ENCODE results near the gene ULK1. TPM values are rescaled to one million over a fixed set of nuclear protein-coding genes. Genes with fewer than 3 reads are reported as not detected.
"Not testable (repeated sequence)": the region's sequence is repeated elsewhere in the genome, so short reads cannot be mapped to it uniquely, and the experiment has no call there.

Gene ULK1
- total RNA-seq, 1 donor = 39.9 TPM

DNA sequence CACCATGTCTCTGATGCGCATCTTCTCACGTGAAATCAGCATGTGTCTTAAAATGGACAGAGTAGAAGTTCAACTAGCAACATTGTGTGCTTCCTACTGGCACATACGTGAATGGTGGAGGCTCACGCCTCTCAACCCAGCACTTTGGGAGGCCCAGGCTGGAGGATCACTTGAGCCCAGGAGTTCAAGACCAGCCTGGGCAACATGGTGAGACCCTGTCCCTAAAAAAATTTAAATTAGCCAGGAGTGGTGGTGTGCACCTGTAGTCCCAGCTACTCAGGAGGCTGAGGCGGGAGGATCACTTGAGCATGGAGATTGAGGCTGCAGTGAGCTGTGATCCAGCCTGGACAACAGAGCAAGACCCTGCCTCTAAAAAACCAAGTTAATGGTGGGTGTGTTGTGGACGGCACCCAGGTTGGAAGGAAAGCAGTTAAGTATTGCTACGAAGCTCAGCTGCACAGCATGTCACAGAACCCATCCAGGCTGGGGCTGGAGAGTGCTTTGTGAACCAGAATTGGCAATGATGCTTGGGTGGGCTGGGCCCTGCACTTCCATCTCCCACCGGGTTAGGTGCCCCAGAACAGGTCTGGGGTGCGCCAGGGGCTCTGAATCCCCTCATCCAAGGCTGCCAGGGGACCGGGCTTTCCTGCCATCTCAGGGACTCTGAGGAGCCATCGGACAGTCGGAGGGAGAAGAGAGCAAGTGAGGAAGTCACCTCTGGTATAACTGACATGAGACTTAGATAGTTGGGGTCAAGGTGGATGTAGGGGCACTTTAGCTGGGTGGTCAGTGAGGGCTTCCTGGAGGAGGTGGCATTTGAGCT lies 33.0 kb upstream of the ULK1 start:
- DNase-seq (ENCODE audit: low read depth in 2 of 3, low spot score in 2 of 3) = no peak

DNA sequence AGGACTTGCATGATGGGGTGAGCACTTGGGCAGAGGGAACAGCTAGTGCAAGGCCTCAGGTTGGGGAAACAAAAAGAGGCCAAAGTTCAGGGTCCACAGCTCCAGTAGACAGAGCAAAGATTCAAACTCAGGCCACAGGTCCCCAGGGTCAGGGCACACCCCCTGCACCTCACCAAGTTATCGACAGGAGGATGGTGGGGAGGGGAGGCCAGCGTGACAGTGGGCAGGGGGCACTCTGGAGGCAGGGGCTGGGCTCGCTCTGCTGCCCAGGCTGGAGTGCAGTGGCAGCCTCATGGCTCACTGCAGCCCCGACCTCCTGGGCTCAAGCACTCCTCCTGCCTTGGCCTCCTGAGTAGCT lies 32.4 kb upstream of the ULK1 start:
- DNase-seq (ENCODE audit: low read depth in 2 of 3, low spot score in 2 of 3) = no peak

DNA sequence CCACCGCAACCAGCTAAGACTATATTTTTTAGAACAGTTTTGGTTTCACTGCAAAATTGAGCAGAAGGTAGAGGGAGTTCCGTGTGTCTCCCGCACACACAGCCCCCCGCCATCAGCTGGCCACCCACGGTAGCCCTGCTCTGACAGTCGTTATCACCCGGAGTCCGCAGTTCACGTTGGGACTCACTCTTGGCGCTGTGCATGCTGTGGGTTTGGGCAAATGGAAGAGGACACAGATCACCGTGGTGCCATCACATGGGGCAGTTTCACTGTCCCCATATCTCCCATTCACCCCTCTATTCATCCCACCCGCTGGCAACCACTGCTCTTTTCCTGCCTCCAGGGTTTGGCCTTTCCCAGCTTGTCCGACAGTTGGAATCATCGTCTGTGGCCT lies 31.8 kb upstream of the ULK1 start:
- no peak for DNase-seq (ENCODE audit: low read depth in 2 of 3, low spot score in 2 of 3)

DNA sequence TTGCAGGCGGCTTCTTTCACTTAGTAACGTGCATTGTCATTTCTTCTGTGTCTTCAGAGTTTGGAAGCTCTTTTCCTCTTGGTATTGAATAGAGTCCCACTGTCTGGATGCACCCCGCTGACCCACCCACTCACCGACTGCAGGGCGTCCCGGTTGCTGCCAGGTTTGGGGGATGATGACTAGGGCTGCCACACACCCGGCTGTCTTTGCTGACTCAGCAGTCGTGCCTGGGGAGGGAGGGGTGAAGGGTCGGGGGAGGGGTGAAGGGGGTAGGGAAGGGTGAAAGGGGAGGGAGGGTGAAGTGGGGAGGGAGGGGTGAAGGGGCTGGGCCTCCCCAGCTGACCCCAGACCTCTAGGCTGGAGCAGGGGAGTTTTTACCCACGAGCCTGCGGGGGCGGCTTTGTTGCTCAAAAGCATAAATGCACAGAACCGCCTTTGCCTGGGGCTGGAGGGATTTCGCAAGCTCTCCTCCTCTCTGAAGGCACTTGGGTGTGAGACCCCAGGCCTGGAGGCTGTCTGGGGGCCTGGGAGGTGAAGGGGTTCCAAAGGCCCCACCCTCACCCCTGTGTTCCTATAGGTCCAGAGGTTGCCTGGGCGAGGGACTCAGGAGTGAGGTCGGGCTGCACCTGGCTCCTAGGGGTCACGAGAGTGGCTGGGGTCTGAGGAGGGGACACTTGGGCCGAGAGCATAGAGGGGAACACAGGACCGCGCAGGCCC lies 31.3 kb upstream of the ULK1 start:
- peak in 1 of 3 donors; percentile 18 for DNase-seq (ENCODE audit: low read depth in 2 of 3, low spot score in 2 of 3)

DNA sequence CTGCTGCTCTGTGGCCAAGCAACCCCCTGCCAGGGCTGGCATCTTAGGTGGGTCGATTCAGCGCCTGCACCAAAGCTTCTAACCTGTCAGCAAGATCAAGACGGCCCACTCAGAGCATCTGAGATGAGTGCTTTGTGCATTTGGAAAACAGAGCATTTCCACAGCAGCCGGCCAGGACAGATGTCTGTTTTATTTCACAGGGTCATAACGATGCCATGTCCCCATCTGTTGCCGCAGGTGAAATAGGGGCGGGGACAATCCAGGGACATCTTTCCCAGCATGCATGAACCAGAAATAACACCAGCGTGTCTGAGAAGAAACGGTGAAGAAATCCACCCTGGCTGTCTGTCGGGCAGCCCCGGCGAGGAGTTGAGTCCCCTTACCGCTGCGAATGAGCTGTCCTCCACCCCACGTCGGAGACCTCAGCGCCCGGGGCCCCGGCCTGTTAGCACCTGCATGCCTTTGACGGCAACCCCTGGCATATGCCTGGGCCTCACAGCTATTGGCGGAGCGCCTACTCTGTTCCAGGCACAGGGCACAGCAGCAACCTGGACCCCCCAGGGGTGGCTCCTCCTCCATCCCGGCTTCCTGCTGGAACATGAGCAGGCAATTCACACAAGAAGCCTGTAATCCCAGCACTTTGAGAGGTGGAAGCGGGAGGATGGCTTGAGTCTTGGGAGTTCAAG lies 30.6 kb upstream of the ULK1 start:
- DNase-seq (ENCODE audit: low read depth in 2 of 3, low spot score in 2 of 3) = no peak

DNA sequence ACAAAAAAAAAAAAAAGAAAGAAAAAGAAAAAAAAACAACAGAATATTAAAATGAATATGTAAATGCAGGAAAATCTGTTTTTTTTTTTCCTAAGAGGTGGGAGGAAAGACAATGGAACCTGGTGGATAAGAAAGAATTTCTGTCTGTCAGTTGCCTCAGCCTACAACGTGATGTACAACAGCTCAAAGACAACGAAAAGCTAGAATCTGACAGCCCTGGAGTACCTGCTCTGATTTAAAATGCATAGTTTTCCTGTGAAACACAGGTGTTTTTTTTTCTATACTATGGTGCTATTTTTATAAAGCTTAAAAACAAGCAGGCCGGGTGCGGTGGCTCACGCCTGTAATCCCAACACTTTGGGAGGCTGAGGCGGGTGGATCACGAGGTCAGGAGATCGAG lies 30.0 kb upstream of the ULK1 start:
- no peak for DNase-seq (ENCODE audit: low read depth in 2 of 3, low spot score in 2 of 3)

DNA sequence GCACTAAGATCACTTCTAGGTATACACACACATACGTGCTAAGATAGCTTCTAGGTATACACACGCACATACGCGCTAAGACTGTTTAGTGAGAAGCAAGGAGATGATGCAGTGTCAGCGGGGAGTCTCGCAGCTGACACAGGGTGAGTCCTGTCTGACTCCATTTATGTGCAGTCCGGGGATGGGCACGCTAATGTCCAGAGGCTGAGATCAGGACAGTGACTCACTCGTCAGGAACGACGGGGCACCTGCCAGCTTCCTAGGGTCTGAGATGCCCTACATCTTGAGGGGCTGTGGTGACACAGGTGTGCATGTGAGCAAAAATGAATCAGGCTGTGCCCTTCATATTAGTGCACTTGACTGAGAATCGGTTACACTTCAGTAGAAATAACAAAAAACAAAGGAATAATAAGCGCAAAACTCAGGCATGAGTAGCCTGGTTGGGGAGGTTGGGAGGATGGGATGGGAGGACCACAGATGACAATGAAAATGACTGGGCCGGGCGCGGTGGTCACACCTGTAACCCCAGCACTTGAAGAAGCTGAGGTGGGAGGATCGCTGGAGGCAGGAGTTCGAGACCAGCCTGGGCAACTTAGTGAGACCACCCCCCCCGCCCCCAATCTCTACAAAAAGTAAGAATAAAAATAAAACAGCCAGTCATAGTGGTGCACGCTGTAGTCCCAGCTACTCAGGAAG lies 29.1 kb upstream of the ULK1 start:
- no peak for DNase-seq (ENCODE audit: low read depth in 2 of 3, low spot score in 2 of 3)

DNA sequence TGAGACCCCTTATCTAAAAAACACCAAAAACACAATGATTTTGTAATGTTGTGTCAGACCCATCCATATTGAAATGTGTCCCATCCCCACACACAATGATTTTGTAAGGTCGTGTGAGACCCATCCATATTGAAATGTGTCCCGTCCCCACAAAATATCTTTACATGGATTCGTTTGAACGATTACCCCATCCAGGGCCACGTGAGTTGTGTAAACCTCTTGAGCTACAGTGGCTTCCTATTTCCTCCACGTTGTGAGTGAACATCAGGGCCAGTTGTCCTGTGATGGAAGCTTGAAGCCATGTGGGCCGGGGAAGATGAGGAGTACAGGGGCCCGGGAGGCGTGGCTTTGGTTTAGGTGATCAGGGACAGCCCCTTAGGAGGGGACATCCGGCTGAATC lies 27.0 kb upstream of the ULK1 start:
- DNase-seq (ENCODE audit: low read depth in 2 of 3, low spot score in 2 of 3) = no peak

DNA sequence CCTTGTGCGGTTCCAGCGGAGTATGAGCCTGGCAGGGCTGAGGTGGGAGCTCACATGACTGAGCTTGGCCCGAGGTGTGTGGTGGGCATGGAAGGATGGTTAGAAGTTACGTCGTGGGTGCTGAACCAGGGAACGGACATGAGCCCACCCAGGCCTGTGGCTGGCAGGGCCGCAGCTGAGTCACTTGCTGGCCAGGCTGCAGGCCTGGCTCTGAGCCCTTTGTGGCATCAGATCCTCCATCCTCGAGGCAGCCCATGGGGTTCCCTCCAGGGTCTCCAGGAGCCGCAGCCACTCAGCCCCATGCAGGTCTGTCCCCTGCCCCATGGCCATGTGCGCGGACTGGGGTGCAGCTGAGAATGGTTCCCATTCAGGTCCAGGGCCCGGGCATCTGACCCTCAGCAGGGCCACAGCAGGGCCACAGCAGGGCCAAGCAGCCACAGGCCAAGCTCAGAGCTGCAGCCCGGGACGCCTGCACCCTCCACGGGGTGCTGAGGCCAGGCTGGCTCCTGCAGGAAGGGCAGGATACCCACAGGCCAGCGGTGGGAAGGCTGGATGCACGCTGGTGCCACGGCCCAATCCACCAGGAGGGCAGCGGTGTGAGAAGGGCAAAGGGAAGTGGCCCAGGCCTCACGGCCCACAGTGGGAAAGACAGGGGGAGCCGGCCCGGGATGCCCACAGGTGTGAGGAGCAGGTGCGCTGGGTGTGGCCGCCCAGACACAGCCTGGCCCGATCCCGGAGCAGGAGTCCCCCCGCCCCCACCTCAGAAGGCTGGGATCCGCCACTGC lies 26.3 kb upstream of the ULK1 start:
- DNase-seq (ENCODE audit: low read depth in 2 of 3, low spot score in 2 of 3) = no peak

DNA sequence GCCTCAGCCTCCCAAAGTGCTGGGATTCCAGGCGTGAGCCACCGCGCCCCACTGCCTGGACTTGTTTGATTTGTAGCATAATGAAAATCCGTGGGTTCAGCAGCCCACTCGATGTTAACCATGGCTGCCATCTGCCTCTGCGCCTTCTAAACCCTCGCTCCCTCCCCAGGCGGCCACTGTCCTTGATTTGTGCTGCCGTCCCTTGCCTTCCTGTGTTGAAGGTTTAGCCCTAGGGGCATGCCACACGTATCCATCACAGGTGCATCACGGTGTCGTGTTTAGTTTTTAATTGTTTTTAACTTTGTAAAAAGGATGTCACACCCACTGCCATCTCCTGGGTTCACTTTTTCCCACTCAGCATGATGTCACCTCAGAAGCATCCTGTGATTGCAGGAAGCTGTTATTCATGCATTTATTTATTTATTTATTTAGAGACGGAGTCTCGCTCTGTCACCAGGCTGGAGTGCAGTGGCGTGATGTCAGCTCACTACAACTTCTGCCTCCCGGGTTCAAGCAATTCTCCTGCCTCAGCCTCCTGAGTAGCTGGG lies 24.5 kb upstream of the ULK1 start:
- DNase-seq (ENCODE audit: low read depth in 2 of 3, low spot score in 2 of 3) = no peak

DNA sequence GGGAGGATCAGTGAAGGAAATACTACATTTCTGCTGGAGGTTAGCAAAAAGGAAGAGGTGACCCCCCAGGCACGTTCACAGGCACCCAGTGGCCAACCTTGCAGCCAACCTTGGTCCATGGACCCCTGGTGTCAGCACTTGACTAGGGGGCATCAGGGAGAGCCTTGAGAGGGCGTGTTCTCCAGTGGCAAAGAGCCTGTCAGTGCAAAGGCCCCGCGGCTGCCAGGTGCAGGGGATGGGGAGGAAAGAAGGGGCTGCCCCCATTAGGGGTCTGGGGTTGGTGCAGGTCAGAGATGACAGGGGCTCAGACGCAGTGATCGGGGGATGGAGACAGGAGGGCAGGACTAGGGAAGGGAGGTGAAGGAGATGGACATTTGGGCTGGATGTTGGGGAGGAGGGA lies 22.7 kb upstream of the ULK1 start:
- no peak for DNase-seq (ENCODE audit: low read depth in 2 of 3, low spot score in 2 of 3)

DNA sequence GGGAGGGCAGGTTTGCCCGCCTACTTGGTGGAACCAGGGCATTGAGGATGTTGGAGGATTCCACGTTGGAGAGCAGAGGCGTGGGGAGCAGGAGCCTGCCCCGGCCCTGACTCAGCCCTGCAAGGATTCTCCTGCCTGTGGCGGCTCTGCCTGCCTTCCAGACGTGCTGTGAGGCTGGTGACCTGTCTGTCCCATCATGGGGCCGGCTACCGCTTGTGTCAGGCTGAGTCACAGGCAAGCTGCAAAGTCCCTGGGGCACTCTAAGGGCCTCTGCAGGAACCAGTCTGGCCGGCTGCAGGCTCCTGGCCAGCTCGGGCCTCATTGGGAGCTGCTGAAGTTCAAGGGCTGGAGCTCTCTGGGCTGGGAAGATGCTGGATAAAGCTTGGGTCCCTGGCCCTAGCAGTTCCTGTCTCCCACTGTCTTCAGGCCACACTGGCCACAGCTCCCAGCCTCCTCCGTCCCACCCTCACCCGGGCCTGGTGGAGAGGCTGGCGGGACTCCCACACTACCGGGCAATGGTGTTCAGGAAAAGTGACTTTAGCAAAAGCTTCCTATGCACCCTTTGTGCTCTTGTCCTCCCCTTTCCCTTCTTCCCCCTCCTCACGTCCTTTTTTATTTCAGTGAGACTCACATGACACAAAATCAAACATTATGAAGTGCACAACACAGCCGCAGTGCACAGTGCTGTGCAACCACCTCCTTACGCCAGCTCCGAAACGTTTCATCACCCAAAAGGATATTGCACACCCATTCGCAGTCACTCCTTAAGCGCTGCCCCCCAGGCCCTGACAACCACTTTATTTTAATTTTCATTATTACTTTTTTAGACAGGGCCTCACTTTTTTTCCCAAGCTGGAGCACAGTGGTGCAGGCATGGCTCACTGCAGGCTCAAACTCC lies 22.0 kb upstream of the ULK1 start:
- no peak for DNase-seq (ENCODE audit: low read depth in 2 of 3, low spot score in 2 of 3)

DNA sequence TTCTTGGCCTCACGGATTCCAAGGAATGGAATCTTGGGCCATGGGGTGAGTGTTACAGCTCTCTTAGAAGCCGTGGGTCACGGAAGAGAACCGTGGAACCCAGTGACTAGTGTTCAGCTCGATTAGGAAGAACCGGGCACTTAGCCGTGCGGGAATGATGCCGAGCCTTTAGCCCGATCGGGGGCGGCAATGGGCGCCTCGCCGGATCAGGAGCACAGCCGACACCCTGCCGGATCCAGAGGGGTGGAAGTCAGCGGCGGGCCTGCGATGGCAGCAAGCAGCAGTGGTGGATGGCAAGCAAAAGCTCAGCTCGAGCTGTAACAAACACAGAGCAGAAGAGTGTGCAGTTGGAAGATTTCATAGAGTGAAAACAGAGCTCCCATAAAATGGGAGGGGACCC lies 21.1 kb upstream of the ULK1 start:
- DNase-seq (ENCODE audit: low read depth in 2 of 3, low spot score in 2 of 3) = no peak

DNA sequence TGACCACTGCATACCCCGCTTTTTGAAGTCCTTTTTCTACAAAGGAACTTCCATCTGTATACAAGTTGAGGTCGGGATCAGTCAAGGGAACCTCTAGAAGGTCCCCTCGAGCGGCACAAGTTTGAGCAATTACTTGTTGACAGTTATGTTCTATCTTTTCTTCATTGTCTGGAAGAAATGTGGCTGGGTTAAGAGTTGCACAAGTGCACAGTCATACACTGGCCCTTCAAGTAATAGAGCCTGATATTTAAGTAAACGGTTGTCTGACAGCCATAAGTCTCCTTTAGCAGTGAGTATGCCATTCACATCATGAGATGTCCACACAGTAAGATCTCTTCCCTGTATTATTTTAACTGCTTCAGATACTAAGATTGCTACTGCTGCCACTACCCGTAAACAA lies 19.4 kb upstream of the ULK1 start:
- not testable (repeated sequence) for DNase-seq (ENCODE audit: low read depth in 2 of 3, low spot score in 2 of 3)

DNA sequence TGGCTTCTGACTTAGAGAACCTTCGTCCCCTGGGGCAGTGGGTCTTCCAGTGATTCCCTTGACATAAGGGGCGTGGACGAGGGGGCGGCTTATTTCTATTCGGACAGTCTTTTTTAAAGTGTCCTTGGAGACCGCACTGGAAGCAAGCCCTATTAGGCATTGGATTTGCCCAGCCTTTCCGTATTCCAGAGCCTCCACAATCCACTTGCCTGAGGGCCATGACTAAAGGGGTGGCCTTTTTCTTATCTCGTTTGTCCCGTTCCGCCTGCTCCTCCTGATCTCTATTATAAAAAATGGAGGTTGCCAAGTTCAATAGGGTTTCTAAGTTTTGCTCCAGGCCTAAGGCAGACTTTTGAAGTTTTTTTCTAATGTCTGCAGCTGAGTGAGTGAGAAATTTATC lies 17.2 kb upstream of the ULK1 start:
- DNase-seq (ENCODE audit: low read depth in 2 of 3, low spot score in 2 of 3) = not testable (repeated sequence)

DNA sequence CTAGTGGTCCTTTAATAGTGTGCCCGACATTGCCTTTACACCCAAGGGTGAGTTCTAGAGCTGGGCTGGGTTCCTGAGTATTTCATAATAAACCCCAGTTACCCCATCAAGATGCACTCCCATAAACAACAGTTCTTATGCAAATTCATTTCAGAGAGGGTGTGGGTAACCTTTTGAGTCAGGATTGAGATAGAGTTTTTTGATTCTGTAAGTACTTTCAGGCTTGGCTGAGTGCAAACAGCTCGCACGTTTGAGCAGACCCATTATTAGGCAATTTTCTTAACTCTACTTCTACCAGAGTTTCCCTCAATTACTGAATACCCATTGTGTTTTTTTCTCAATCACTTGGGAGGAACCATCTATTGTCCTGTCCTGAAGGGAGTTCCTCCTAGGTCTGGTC lies 16.0 kb upstream of the ULK1 start:
- DNase-seq (ENCODE audit: low read depth in 2 of 3, low spot score in 2 of 3) = not testable (repeated sequence)

DNA sequence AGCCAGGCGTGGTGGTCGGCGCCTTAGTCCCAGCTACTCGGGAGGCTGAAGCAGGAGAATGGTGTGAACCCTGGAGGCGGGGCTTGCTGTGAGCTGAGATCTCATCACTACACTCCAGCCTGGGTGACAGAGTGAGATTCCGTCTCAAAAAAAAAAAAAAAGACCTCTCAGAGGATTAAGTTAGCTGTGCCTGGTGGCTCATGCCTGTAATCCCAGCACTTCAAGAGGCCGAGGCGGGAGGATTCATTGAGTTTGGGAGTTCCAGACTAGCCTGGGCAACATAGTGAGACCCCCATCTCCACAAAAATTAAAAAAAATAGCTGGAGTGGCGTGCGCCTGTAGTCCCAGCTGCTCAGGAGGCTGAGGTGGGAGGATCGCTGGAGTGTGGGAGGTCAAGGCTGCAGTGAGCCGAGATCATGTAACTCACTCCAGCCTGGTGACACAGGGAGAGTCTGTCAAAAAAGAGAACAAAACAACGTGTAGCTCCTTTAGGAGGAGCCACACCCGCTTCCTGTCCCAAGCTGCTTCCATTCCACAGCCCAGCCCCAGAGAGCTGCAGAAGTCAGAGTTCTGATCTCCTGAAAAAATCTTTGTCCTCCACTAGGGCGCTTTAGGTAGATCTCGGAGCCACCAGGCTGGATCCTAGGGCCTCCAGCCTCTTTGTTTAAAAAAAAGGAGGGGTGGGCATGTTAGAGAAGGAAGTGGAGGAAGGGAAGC lies 11.5 kb upstream of the ULK1 start:
- DNase-seq (ENCODE audit: low read depth in 2 of 3, low spot score in 2 of 3) = no peak

DNA sequence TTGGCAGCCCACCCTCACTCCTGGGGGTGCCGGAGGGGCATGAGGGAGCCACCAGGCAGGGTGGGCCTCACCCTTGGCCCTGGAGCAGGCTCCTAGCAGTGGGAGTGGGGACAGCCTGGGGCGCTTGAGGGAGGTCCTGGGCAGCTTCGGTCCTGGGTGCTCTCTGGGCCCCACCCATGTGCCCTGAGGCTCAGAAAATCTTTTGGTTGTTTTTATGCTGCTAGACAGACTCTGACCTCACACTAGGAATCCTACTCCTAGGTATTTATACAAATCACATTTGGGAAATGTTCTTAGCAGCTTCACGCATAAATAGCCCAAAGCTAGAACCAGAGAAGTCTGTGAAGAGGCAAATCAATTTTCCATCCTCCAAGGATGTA lies 10.9 kb upstream of the ULK1 start:
- no peak for DNase-seq (ENCODE audit: low read depth in 2 of 3, low spot score in 2 of 3)

DNA sequence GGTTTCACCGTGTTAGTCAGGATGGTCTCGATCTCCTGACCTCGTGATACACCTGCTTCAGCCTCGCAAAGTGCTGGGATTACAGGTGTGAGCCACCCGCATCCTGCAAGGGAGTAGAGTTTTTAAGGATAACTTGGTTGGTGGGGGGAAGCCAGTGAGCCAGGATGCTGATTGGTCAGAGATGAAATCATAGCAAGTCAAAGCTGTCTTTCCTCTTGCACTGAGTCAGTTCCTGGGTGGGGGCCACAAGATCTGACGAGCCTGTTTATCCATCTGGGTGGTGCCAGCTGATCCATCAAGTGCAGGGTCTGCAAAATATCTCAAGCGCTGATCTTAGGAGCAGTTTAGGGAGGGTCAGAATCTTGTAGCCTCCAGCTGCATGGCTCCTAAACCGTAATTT lies 9.3 kb upstream of the ULK1 start:
- not testable (repeated sequence) for DNase-seq (ENCODE audit: low read depth in 2 of 3, low spot score in 2 of 3)
